ENCODE results near the gene CMIP.

Gene CMIP

DNA sequence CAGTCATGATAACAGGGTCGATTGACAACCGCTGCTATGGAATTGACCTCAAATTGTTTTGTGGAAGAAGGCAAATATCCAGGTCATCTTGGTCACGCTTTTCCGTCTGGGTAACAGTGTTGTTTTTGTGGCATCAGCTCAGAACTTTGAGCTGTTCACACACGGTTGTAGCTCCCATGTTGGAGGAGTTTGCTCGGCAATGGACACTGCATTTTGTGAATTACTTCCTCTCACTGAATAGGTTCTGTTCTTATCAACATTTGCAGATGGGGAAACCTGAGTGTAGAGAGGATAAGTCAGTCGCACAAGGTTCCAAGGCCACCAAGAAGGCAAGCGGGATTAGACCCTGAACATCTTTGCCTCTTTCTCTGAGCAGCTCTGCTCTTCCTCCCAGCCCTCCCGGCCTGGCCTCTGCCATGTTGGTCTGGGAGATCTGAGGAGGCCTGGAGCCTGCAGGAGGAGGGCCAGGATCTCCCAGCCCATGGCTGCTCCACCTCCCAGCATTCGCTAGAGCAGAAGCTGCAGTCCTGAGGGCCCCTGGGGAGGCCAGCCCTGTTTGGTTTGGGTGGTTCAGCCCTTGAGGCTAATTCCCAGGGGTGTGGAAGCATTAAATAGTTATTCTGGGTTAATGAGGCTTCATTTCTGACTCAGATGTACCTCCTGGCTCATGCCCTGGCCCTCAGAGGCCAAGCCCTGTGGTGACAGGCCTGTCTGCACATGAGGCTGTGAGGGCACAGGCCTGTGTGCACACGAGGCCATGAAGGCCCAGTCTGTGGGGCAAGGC is 180.3 kb downstream of the CMIP start:
- H3K27me3 Mint-ChIP-seq (ENCODE audit: low read depth) = no peaks in the 10 kb centered on the region
- peaks cover 4% of the 10 kb centered on the region for H3K36me3 Mint-ChIP-seq (ENCODE audit: low read depth)
- peaks cover 9% of the 10 kb centered on the region for H3K4me1 Mint-ChIP-seq (ENCODE audit: low read depth)
- no peaks in the 10 kb centered on the region for H3K9me3 Mint-ChIP-seq
- H3K27ac Mint-ChIP-seq = peak overlapping the region; percentile 64
- DNase-seq (ENCODE audit: low spot score) = no peak
- no peak overlapping the region for H3K4me3 Mint-ChIP-seq

- DNase-seq (ENCODE audit: low spot score) = peak; percentile 28
- Mint-ChIP-seq H3K27me3 (ENCODE audit: low read depth) (no peaks in the 10 kb centered on the region), H3K36me3 (ENCODE audit: low read depth) (peaks cover 4% of the 10 kb centered on the region), H3K9me3 (no peaks in the 10 kb centered on the region), H3K4me1 (ENCODE audit: low read depth) (peaks cover 9% of the 10 kb centered on the region), H3K27ac (peak overlapping the region; percentile 51), H3K4me3 (no peak overlapping the region)
Measured at GRCh38 chr16:81625544-81626153, 181.0 kb downstream of the CMIP start.

- H3K4me1 Mint-ChIP-seq (ENCODE audit: low read depth) = peaks cover 11% of the 10 kb centered on the region
- H3K27me3 Mint-ChIP-seq (ENCODE audit: low read depth) = no peaks in the 10 kb centered on the region
- DNase-seq (ENCODE audit: low spot score) = peak; percentile 68
- H3K9me3 Mint-ChIP-seq = no peaks in the 10 kb centered on the region
- no peak overlapping the region for H3K4me3 Mint-ChIP-seq
- peaks cover 4% of the 10 kb centered on the region for H3K36me3 Mint-ChIP-seq (ENCODE audit: low read depth)
- no peak overlapping the region for H3K27ac Mint-ChIP-seq
Measured at GRCh38 chr16:81626181-81626674, 181.6 kb downstream of the CMIP start.

DNA sequence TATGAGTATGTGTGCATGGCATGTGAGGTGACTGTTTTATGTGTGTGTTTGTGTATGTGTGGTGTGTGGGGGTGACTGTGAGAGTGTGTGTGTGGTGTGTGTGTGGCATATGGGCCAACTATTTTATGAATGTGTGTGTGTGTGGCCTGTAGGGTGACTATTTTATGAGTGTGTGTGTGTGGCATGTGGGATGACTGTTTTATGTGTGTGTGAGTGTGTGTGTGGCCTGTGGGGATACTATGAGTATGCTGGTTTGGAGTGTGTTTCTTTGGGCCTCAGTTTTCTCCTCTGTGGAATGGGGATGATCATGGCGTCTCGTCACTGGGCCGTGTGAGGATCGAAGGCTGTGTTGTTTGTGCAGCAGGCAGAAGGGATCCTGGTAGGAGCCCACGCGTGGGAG is 182.4 kb downstream of the CMIP start:
- peaks cover 17% of the 10 kb centered on the region for H3K4me1 Mint-ChIP-seq (ENCODE audit: low read depth)
- no peak overlapping the region for H3K4me3 Mint-ChIP-seq
- H3K9me3 Mint-ChIP-seq = no peaks in the 10 kb centered on the region
- DNase-seq (ENCODE audit: low spot score) = peak; percentile 29
- H3K36me3 Mint-ChIP-seq (ENCODE audit: low read depth) = peaks cover 4% of the 10 kb centered on the region
- H3K27me3 Mint-ChIP-seq (ENCODE audit: low read depth) = no peaks in the 10 kb centered on the region
- no peak overlapping the region for H3K27ac Mint-ChIP-seq

DNA sequence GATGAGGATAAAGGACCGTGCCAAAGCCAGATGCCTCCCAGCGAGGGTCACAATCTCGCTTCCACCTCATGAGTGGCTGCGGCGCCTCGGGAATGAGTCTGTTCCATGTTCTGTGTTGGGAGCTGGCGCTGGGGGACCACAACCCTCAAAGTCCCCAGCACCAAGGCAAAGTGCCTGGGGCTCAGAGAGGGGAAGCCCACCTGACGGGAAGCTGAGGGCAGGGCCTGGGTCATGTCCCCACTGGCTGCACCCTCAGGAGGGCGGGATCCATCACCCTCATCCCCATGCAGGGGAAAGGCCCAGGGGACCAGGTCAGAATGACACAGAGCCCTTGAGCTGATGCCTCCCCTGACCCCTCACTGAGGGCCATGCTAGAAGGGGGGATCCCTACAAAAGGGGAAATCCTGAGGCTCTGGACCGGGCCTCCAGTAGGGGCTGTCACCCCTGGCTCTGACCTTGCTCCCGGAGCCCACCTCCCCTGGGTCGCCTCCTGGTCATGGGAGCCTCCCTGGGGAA is 183.2 kb downstream of the CMIP start:
- peaks cover 4% of the 10 kb centered on the region for H3K36me3 Mint-ChIP-seq (ENCODE audit: low read depth)
- H3K4me3 Mint-ChIP-seq = no peak overlapping the region
- no peaks in the 10 kb centered on the region for H3K27me3 Mint-ChIP-seq (ENCODE audit: low read depth)
- H3K27ac Mint-ChIP-seq = no peak overlapping the region
- peaks cover 25% of the 10 kb centered on the region for H3K4me1 Mint-ChIP-seq (ENCODE audit: low read depth)
- H3K9me3 Mint-ChIP-seq = no peaks in the 10 kb centered on the region
- DNase-seq (ENCODE audit: low spot score) = no peak

DNA sequence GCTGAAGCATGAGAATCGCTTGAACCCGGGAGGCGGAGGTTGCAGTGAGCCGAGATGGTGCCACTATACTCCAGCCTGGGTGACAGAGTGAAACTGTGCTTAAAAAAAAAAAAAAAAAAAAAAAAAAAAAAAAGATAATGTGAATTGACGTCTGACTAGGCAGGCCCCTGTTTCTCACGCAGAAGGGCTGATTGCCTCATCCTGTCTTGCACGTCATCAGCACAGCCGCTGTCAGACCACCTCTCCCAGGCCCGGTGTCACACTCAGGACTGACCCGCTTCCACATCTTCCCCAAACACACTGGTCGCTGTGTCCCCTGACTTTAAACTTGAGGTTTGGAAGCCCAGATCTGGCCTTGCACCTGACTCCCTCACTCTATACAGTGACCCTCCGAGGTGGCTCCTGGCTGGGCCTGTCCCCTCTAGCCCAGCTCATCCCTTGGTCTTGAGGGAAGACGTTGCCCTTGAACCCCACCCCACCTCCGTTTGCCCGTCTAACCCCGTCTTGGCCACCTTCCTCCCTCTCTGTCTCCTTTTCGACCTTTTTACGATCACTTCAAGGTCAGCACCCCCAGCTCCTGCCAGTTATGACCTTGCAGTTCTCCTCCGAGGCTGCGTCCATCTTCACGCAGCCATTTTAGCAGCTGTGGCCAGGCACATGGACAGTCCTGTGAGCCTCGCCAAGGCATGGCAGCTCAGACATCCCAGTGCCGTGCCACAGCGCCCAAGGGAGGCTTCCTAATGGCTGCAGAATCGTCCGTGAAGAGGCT is 184.6 kb downstream of the CMIP start:
- Mint-ChIP-seq H3K27ac (no peak overlapping the region), H3K4me1 (ENCODE audit: low read depth) (peaks cover 36% of the 10 kb centered on the region), H3K36me3 (ENCODE audit: low read depth) (peaks cover 5% of the 10 kb centered on the region), H3K4me3 (no peak overlapping the region), H3K27me3 (ENCODE audit: low read depth) (no peaks in the 10 kb centered on the region), H3K9me3 (no peaks in the 10 kb centered on the region)
- DNase-seq (ENCODE audit: low spot score) = no peak

- Mint-ChIP-seq H3K4me3 (no peak overlapping the region), H3K27ac (no peak overlapping the region)
Measured at GRCh38 chr16:81629896-81630634, 185.5 kb downstream of the CMIP start.

GRCh38 chr16:81630635-81631031 is 186.0 kb downstream of the CMIP start:
- peak overlapping the region; percentile 46 for H3K27ac Mint-ChIP-seq
- H3K9me3 Mint-ChIP-seq = no peaks in the 10 kb centered on the region
- DNase-seq (ENCODE audit: low spot score) = no peak
- H3K4me3 Mint-ChIP-seq = no peak overlapping the region
- H3K4me1 Mint-ChIP-seq (ENCODE audit: low read depth) = peaks cover 39% of the 10 kb centered on the region
- H3K36me3 Mint-ChIP-seq (ENCODE audit: low read depth) = peaks cover 6% of the 10 kb centered on the region
- H3K27me3 Mint-ChIP-seq (ENCODE audit: low read depth) = no peaks in the 10 kb centered on the region

More at GRCh38 chr16:81629896-81630634, 185.5 kb downstream of the CMIP start:
- peaks cover 41% of the 10 kb centered on the region for H3K4me1 Mint-ChIP-seq (ENCODE audit: low read depth)
- peaks cover 6% of the 10 kb centered on the region for H3K36me3 Mint-ChIP-seq (ENCODE audit: low read depth)
- H3K9me3 Mint-ChIP-seq = no peaks in the 10 kb centered on the region
- no peaks in the 10 kb centered on the region for H3K27me3 Mint-ChIP-seq (ENCODE audit: low read depth)
- no peak for DNase-seq (ENCODE audit: low spot score)

- peaks cover 6% of the 10 kb centered on the region for H3K36me3 Mint-ChIP-seq (ENCODE audit: low read depth)
- peak overlapping the region; percentile 93 for H3K27ac Mint-ChIP-seq
- no peaks in the 10 kb centered on the region for H3K27me3 Mint-ChIP-seq (ENCODE audit: low read depth)
- peaks cover 41% of the 10 kb centered on the region for H3K4me1 Mint-ChIP-seq (ENCODE audit: low read depth)
- H3K4me3 Mint-ChIP-seq = peak overlapping the region; percentile 76
- peak; percentile 88 for DNase-seq (ENCODE audit: low spot score)
- H3K9me3 Mint-ChIP-seq = no peaks in the 10 kb centered on the region
Measured at GRCh38 chr16:81632392-81633146, 188.0 kb downstream of the CMIP start.

DNA sequence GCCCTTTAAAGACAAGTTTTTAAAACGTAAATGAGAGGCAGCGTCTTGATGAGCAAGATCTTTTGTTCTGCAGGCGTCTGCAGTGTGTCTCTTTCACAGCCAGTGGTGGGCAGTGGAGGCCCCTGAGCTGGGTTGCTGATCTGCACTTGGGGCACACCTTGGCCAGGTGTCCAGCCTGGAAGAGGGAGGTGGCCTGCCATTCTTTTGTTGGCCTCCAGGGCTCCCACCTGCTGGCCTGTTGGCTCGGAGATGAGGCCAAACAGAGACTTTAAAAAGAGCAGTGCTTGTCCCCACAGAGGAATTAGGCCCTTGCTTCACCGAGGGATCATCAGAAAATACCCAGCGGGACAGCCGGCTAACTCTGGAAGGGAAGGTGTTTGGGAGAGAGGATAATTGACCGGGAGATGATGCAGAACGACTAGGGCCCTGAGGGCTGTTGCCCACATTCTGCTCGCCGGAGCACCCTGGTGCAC is 188.6 kb downstream of the CMIP start:
- peak overlapping the region; percentile 76 for H3K4me3 Mint-ChIP-seq
- H3K27ac Mint-ChIP-seq = peak overlapping the region; percentile 93
- H3K36me3 Mint-ChIP-seq (ENCODE audit: low read depth) = peaks cover 6% of the 10 kb centered on the region
- no peaks in the 10 kb centered on the region for H3K9me3 Mint-ChIP-seq
- H3K4me1 Mint-ChIP-seq (ENCODE audit: low read depth) = peaks cover 41% of the 10 kb centered on the region
- no peak for DNase-seq (ENCODE audit: low spot score)
- no peaks in the 10 kb centered on the region for H3K27me3 Mint-ChIP-seq (ENCODE audit: low read depth)

DNA sequence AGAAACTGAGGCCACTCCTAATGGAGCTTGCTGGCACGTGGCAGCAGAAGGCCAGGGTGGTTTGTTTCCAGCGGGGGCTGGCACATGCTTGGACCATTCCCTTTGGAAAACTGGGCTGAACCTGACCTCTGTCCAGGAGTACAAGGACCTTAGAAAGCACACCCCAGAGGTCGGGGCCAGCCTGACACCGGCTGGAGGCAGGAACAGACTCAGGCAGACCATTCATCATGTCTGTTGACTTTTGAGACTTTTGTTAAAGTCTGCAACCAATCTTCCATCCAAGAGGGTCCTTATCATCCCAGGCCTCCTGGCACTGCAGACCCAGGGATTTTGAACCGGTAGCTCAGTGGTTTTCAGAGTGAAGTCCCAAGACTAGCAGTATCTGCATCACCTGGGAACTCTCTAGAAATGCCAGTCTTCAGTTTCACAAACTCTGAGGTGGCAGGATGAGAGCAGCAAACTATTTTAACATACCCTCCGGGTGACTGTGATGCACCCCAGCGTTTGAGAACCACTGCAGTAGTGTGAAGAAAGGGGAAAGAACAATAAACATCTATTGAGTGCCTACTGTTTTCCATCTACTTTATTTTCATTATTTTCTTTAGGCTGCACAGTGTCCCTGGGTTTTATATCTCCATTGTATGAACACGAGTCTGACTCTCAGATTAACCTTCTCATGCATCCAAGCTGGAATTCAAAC is 189.2 kb downstream of the CMIP start:
- Mint-ChIP-seq H3K4me3 (peak overlapping the region; percentile 76), H3K36me3 (ENCODE audit: low read depth) (peaks cover 6% of the 10 kb centered on the region), H3K9me3 (no peaks in the 10 kb centered on the region), H3K27ac (peak overlapping the region; percentile 93), H3K27me3 (ENCODE audit: low read depth) (no peaks in the 10 kb centered on the region), H3K4me1 (ENCODE audit: low read depth) (peaks cover 41% of the 10 kb centered on the region)
- peak; percentile 33 for DNase-seq (ENCODE audit: low spot score)

GRCh38 chr16:81634380-81635062 is 189.9 kb downstream of the CMIP start:
- H3K4me3 Mint-ChIP-seq = peak overlapping the region; percentile 52

More at GRCh38 chr16:81634380-81635062, 189.9 kb downstream of the CMIP start:
- no peak for DNase-seq (ENCODE audit: low spot score)
- Mint-ChIP-seq H3K27ac (peak overlapping the region; percentile 93), H3K9me3 (no peaks in the 10 kb centered on the region), H3K27me3 (ENCODE audit: low read depth) (no peaks in the 10 kb centered on the region), H3K36me3 (ENCODE audit: low read depth) (peaks cover 6% of the 10 kb centered on the region), H3K4me1 (ENCODE audit: low read depth) (peaks cover 40% of the 10 kb centered on the region)

Data from T-helper 2 cell treated with Interferon-gamma antibody and Interleukin-4, amounts not matched to agents 5 μg/mL and 100 μg/mL, for 36 hours (primary cell).